HT1080 (cell line): ENCODE results near the gene LTBP1. TPM values are rescaled to one million over a fixed set of nuclear protein-coding genes. Genes with fewer than 3 reads are reported as not detected.
"Not testable (repeated sequence)": the region's sequence is repeated elsewhere in the genome, so short reads cannot be mapped to it uniquely, and the experiment has no call there.

Experiments
- DNase-seq: peaks from one replicate; pipeline ENCODE4 v3.0.0-alpha.2; 2015; ENCODE audit warnings: low read depth
- total RNA-seq: library from RNA; depleted of rRNA; stranded (reverse); fragments of >200 nt; shearing (Covaris generic); gene quantifications from 2 replicates; pipeline ENCODE4 v1.2.3, GENCODE V29; 2014

LTBP1 gene
- total RNA-seq, 1 experiment from 2014 or later, result 40.5 TPM

- DNase-seq, result no peak
These were observed 269.9 kb downstream of the LTBP1 start for GRCh38 chr2:33216508-33217182.

- DNase-seq, result no peak
These were observed 270.7 kb downstream of the LTBP1 start for GRCh38 chr2:33217406-33217805.

GRCh38 chr2:33219114-33219513, 272.4 kb downstream of the LTBP1 start:
- DNase-seq, result no peak

- peak; percentile 38 for DNase-seq
These were observed 273.1 kb downstream of the LTBP1 start for GRCh38 chr2:33219850-33220275.

- DNase-seq, result no peak
These were observed 273.8 kb downstream of the LTBP1 start for GRCh38 chr2:33220533-33220932.

- no peak for DNase-seq
These were observed 274.5 kb downstream of the LTBP1 start for GRCh38 chr2:33221046-33221784.

- no peak for DNase-seq
These were observed 275.6 kb downstream of the LTBP1 start for GRCh38 chr2:33222309-33222708.

GRCh38 chr2:33223856-33224255, 277.1 kb downstream of the LTBP1 start:
- no peak for DNase-seq

- DNase-seq, result no peak
These were observed 278.6 kb downstream of the LTBP1 start for GRCh38 chr2:33225350-33225749.

- DNase-seq, result no peak
These were observed 279.8 kb downstream of the LTBP1 start for GRCh38 chr2:33226546-33226945.

- no peak for DNase-seq
These were observed 282.9 kb downstream of the LTBP1 start for GRCh38 chr2:33229646-33230045.

- no peak for DNase-seq
These were observed 283.4 kb downstream of the LTBP1 start for GRCh38 chr2:33230195-33230594.

- no peak for DNase-seq
These were observed 284.1 kb downstream of the LTBP1 start for GRCh38 chr2:33230842-33231241.

- DNase-seq, result not testable (repeated sequence)
These were observed 288.8 kb downstream of the LTBP1 start for GRCh38 chr2:33235559-33235958.

- peak; percentile 91 for DNase-seq
These were observed 290.0 kb downstream of the LTBP1 start for GRCh38 chr2:33236482-33237385.

GRCh38 chr2:33238111-33238510, 291.4 kb downstream of the LTBP1 start:
- peak; percentile 82 for DNase-seq

GRCh38 chr2:33240178-33240577, 293.4 kb downstream of the LTBP1 start:
- DNase-seq, result no peak

GRCh38 chr2:33241072-33241471, 294.3 kb downstream of the LTBP1 start:
- DNase-seq, result no peak

- no peak for DNase-seq
These were observed 294.8 kb downstream of the LTBP1 start for GRCh38 chr2:33241581-33241980.

GRCh38 chr2:33242845-33243244, 296.1 kb downstream of the LTBP1 start:
- DNase-seq, result peak; percentile 96

GRCh38 chr2:33246432-33246831, 299.7 kb downstream of the LTBP1 start:
- DNase-seq, result no peak

- no peak for DNase-seq
These were observed 300.6 kb downstream of the LTBP1 start for GRCh38 chr2:33247365-33247764.
